Measurements from ENCODE around the gene LZTR1.

- no peak for TF ChIP-seq CTCF (IDR thresholded peaks at IDR 0.05)
- TF ChIP-seq POLR2AphosphoS5 (IDR thresholded peaks at IDR 0.05): no peak
- no peak for TF ChIP-seq POLR2A (IDR thresholded peaks at IDR 0.05; ENCODE audit: low read depth)
- TF ChIP-seq EP300 (IDR thresholded peaks at IDR 0.05): no peak
Observed at GRCh38 chr22:20943104-20943933, 38.8 kb upstream of the LZTR1 start.
